Gastroesophageal sphincter (tissue), 4 donors: ENCODE data around the gene SESN2. TPM values are rescaled to one million over a fixed set of nuclear protein-coding genes. Genes with fewer than 3 reads are reported as not detected.

Source experiments
- ATAC-seq: fragments of 150-250 bp; one replicate; pipeline ENCODE4 v1.9.1; 2016; ENCODE audit warnings: mild to moderate bottlenecking, moderate library complexity
- H3K27ac ChIP-seq, 4 donors: fragments of 200-600 bp; sonication (generic) in 3 of 4; 1 replicate in 3 of 4; 2 replicates in 1 of 4; pipeline ENCODE4 v1.5.1; 2016 to 2019
- H3K27me3 ChIP-seq: fragments of 200-600 bp; sonication (generic); one replicate; pipeline ENCODE4 v1.5.1; 2019
- H3K36me3 ChIP-seq, 2 donors: fragments of 200-600 bp; sonication (generic); one replicate each; pipeline ENCODE4 v1.5.1; 2019; ENCODE audit warnings: control low read depth in 1 of 2
- H3K4me1 ChIP-seq, 3 donors: fragments of 200-600 bp; sonication (generic); 1 replicate in 2 of 3; 2 replicates in 1 of 3; pipeline ENCODE4 v1.5.1; 2016 to 2019; ENCODE audit warnings: control low read depth in 2 of 3
- H3K4me3 ChIP-seq, 2 donors: fragments of 200-600 bp; sonication (generic); one replicate each; pipeline ENCODE4 v1.5.1; 2019; ENCODE audit warnings: mild to moderate bottlenecking in 1 of 2, moderate library complexity in 1 of 2
- H3K9me3 ChIP-seq, 3 donors: fragments of 200-600 bp; sonication (generic); one replicate each; pipeline ENCODE4 v1.5.1; 2017 to 2019; ENCODE audit warnings: control low read depth in 2 of 3
- EP300 ChIP-seq: sonication (generic); formaldehyde crosslinking; IDR thresholded peaks from one replicate; pipeline ENCODE4 v1.6.1; 2017; ENCODE audit warnings: antibody characterized with exemption, mild to moderate bottlenecking
- POLR2A ChIP-seq, 2 donors: fragments of 450-650 bp; IDR thresholded peaks; one replicate each; pipeline ENCODE4 v1.6.1; 2017; ENCODE audit warnings: antibody characterized with exemption in 2 of 2, mild to moderate bottlenecking in 2 of 2, moderate library complexity in 1 of 2
- POLR2AphosphoS5 ChIP-seq: sonication (generic); formaldehyde crosslinking; IDR thresholded peaks from one replicate; pipeline ENCODE4 v1.6.1; 2017; ENCODE audit warnings: antibody characterized with exemption
- WGBS, 2 donors: methylation state at CpG; one replicate each; pipeline ENCODE4 v1.1.5; 2018; ENCODE audit warnings: low coverage in 1 of 2; 5-methylcytosine and 5-hydroxymethylcytosine counted together
- total RNA-seq, 4 donors: library from RNA; depleted of rRNA; stranded (reverse); fragments of >200 nt; gene quantifications; one replicate each; pipeline ENCODE4 v1.1.0, GENCODE V29; 2016
- TF ChIP-seq, protein P1 (sequence below), 4 experiments: fragments of 200-600 bp in 2 of 4; fragments of 450-650 bp in 2 of 4; sonication (generic) in 1 of 4; IDR thresholded peaks; one replicate each; pipeline ENCODE4 v1.5.1; 2017 to 2019; ENCODE audit warnings: antibody characterized with exemption in 4 of 4, mild to moderate bottlenecking in 2 of 4, moderate library complexity in 2 of 4

The SESN2 gene
- total RNA-seq, 4 donors from 2014 or later = 7.7 to 10.0 (median 8.3) TPM

DNA sequence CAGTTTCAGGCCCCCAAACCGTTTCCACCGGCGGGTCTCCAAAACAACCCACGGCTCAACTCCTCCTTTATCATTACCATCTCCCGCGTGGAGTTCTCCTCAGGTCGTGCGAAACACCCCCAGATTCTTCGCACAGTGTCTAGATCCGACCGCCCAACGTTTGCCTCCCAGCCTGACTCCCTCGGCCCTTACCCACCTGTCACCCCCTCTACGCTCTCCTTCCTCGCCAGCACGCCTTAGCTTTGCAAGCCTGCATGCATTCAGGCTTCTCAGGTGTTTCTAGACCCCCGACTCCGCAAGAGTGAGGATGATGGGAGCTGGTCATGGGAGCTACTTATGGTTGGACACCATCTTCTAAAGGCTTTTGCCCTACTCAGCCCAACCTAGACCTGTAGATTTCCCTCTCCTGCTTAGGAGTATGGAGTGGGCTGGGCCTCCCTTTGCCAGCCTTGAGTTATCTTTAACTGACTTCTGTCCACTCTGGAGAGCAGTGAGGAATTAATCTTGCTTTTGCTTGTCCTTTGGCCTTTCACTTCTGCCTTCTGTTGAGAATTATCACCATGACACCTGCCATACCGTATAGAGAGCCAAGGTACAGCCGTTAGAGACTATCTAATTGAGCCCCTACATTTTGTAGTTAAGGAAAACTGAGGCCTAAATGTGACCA, 22.5 kb upstream of the SESN2 start:
- ATAC-seq = no peak
- no peaks in the 10 kb centered on the region for H3K36me3 ChIP-seq
- WGBS, 2 donors = 6 to 16% methylated on average over 17 of the region's 20 CpGs

DNA sequence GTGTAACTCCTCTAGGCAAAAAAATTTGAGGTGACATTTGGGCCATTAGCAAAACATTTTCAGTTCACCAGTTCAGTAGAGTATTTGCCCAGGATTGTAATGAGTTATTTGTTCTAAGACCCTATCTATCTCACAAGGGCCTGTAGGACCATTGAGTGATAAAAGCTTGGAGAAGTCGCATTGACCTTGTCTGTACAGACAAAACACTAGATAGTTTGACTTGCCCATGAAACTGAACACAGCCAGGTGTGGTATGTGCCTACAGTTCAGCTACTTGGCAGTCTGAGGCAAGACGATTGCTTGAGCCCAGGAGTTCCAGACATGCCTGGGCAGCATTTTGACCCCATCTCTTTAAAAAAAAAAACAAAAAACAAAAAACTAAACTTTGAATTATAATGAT, 20.3 kb upstream of the SESN2 start:
- Histone ChIP-seq H3K27ac (no peak overlapping the region), H3K27me3 (no peaks in the 10 kb centered on the region), H3K4me3 (no peak overlapping the region), H3K9me3 (no peaks in the 10 kb centered on the region), H3K36me3 (no peaks in the 10 kb centered on the region), H3K4me1 (peaks cover 6 to 30% (median 11%) of the 10 kb centered on the region in 3 donors)
- TF ChIP-seq EP300 (no peak), POLR2AphosphoS5 (no peak), POLR2A (IDR thresholded peaks at IDR 0.05) (no peak)
- TF ChIP-seq, protein P1, sequence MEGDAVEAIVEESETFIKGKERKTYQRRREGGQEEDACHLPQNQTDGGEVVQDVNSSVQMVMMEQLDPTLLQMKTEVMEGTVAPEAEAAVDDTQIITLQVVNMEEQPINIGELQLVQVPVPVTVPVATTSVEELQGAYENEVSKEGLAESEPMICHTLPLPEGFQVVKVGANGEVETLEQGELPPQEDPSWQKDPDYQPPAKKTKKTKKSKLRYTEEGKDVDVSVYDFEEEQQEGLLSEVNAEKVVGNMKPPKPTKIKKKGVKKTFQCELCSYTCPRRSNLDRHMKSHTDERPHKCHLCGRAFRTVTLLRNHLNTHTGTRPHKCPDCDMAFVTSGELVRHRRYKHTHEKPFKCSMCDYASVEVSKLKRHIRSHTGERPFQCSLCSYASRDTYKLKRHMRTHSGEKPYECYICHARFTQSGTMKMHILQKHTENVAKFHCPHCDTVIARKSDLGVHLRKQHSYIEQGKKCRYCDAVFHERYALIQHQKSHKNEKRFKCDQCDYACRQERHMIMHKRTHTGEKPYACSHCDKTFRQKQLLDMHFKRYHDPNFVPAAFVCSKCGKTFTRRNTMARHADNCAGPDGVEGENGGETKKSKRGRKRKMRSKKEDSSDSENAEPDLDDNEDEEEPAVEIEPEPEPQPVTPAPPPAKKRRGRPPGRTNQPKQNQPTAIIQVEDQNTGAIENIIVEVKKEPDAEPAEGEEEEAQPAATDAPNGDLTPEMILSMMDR (IDR thresholded peaks at IDR 0.05) = no peak
- 50 to 65% methylated on average over 2 of the region's 2 CpGs for WGBS, 2 donors
- no peak for ATAC-seq

More for the DNA sequence above, 22.5 kb upstream of the SESN2 start:
- peak overlapping the region; percentile 78 to 94 for H3K4me3 ChIP-seq
- peak overlapping the region; percentile 76 to 94 (median 92) for H3K27ac ChIP-seq
- H3K27me3 ChIP-seq = no peaks in the 10 kb centered on the region
- TF ChIP-seq, protein P1 (IDR thresholded peaks at IDR 0.05) = no peak
- TF ChIP-seq POLR2A (IDR thresholded peaks at IDR 0.05) (no peak), EP300 (no peak), POLR2AphosphoS5 (no peak)
- peaks cover 6 to 46% (median 17%) of the 10 kb centered on the region in 3 donors for H3K4me1 ChIP-seq
- H3K9me3 ChIP-seq = no peaks in the 10 kb centered on the region

DNA sequence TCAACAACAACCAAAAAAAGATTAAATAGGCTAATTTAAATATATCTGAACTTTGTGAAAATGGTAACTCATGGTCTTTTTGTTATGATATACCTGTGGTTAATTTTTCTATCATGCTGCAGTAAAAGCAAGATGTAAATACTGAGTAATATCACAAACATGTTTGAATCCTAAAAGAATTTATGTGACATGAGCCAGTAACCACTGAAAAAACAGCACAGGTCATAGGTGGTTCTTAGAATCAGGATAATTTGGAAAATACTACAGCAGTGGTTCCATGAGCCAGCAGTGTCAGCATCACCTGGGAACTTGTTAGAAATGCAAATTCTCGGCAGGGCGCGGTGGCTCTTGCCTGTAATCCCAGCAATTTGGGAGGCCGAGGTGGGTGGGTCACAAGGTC, 19.3 kb upstream of the SESN2 start:
- H3K4me1 ChIP-seq = peaks cover 6 to 28% (median 11%) of the 10 kb centered on the region in 3 donors
- no peaks in the 10 kb centered on the region for H3K27me3 ChIP-seq
- no peaks in the 10 kb centered on the region for H3K36me3 ChIP-seq
- no peak overlapping the region for H3K4me3 ChIP-seq
- WGBS, 2 donors = 91 to 94% methylated on average over 3 to 4 of the region's 4 CpGs
- no peak for ATAC-seq
- TF ChIP-seq EP300 (no peak), POLR2AphosphoS5 (no peak), POLR2A (IDR thresholded peaks at IDR 0.05) (no peak)
- TF ChIP-seq, protein P1 (IDR thresholded peaks at IDR 0.05) = no peak
- no peak overlapping the region for H3K27ac ChIP-seq
- no peaks in the 10 kb centered on the region for H3K9me3 ChIP-seq

DNA sequence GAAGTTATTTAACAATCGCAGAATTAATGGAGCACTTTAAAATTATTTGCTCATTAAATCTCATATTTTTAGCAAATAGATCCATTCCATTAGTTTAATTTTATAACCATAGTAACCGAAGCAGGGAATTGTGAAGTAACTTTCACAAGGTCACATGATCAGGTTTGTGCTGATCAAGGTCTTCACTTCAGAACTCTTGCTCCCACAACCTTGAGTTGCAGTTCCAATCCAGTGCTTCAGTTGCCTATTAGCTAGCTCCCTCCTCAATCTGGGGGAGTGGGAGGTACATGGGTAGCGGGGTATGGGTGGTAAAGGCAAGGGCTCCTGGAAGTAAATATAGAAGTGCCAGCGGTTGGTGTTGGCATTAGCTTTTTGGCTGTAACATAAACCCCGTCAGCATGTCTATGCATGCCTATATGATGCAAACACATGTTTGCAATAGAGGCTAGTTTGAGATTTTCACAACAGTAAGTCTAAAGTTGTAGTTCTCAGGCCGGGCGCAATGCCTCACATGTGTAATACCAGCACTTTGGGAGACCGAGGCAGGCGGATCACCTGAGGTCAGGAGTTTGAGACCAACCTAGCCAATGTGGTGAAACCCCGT, 17.6 kb upstream of the SESN2 start:
- Histone ChIP-seq H3K4me3 (no peak overlapping the region), H3K27ac (no peak overlapping the region), H3K27me3 (no peaks in the 10 kb centered on the region), H3K9me3 (no peaks in the 10 kb centered on the region), H3K4me1 (peaks cover 5 to 25% (median 6%) of the 10 kb centered on the region in 3 donors), H3K36me3 (no peaks in the 10 kb centered on the region)
- 94 to 95% methylated on average over 9 to 10 of the region's 10 CpGs for WGBS, 2 donors
- no peak for TF ChIP-seq EP300
- no peak for TF ChIP-seq POLR2A (IDR thresholded peaks at IDR 0.05)
- ATAC-seq = no peak

DNA sequence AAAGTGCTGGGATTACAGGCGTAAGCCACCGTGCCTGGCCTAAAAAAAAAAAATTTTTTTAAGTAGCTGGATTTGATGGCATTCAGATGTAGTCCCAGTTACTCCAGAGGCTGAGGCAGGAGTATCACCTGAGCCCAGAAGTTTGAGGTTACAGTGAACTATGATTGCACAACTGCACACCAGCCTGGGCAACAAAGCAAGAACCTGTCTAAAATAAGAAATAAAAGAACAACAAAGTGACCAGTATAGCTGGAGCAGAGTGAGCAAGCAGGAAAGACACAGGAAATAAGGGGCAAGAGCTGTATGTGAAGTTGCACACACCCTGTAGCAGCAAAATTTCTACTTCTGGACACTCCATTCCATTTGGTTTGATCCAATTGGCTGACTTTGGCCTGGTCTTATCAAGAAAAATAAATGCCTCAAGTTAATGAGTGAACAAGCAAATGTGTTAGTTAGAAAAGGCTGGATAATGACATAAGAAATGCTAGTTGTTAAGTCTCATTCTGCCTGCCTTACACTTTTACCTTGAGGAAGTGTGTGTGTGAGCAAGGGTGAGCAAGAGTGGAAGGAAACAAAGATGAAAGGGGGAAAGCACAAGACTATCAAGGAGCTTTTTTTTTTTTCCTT, 15.5 kb upstream of the SESN2 start:
- no peak overlapping the region for H3K4me3 ChIP-seq
- peaks cover 1 to 23% (median 12%) of the 10 kb centered on the region in 3 donors for H3K4me1 ChIP-seq
- H3K9me3 ChIP-seq = no peaks in the 10 kb centered on the region
- H3K36me3 ChIP-seq = no peaks in the 10 kb centered on the region
- ATAC-seq = no peak
- TF ChIP-seq POLR2AphosphoS5 (no peak), POLR2A (IDR thresholded peaks at IDR 0.05) (no peak), EP300 (no peak)
- TF ChIP-seq, protein P1 (IDR thresholded peaks at IDR 0.05) = no peak
- H3K27me3 ChIP-seq = no peaks in the 10 kb centered on the region
- H3K27ac ChIP-seq = no peak overlapping the region
- WGBS, 2 donors = 60 to 70% methylated on average over 2 of the region's 2 CpGs
